ENCODE results near the gene MRM3.
"Not testable (repeated sequence)": the region's sequence is repeated elsewhere in the genome, so short reads cannot be mapped to it uniquely, and the experiment has no call there.

The MRM3 gene

GRCh38 chr17:785901-786300, 3.7 kb downstream of the MRM3 start:
- not testable (repeated sequence) for H3K9ac ChIP-seq (ENCODE audit: low read depth in 1 of 2, low read length in 2 of 2); H3K9me3 ChIP-seq (ENCODE audit: control insufficient read depth in 2 of 2, low read length in 2 of 2); H3K27ac ChIP-seq (ENCODE audit: low read depth in 2 of 2, low read length in 2 of 2); H3K27me3 ChIP-seq (ENCODE audit: control insufficient read depth in 2 of 2, insufficient read depth in 2 of 2, low read length in 2 of 2); H3K4me3 ChIP-seq (ENCODE audit: low read length in 2 of 2)
- Histone ChIP-seq H3K36me3 (ENCODE audit: control insufficient read depth in 2 of 2, insufficient read depth in 2 of 2, low read length in 2 of 2) (peaks cover 12 to 35% of the 10 kb centered on the region in 2 donors), H3K4me1 (ENCODE audit: control insufficient read depth in 2 of 2, insufficient read depth in 2 of 2, low read length in 2 of 2) (peaks cover 14 to 18% of the 10 kb centered on the region in 2 donors)

GRCh38 chr17:787641-788221, 5.6 kb downstream of the MRM3 start:
- Histone ChIP-seq H3K4me3 (ENCODE audit: low read length in 2 of 2) (no peak overlapping the region), H3K9me3 (ENCODE audit: control insufficient read depth in 2 of 2, low read length in 2 of 2) (no peaks in the 10 kb centered on the region), H3K9ac (ENCODE audit: low read depth in 1 of 2, low read length in 2 of 2) (no peak overlapping the region), H3K27ac (ENCODE audit: low read depth in 2 of 2, low read length in 2 of 2) (no peak overlapping the region), H3K27me3 (ENCODE audit: control insufficient read depth in 2 of 2, insufficient read depth in 2 of 2, low read length in 2 of 2) (no peaks in the 10 kb centered on the region), H3K4me1 (ENCODE audit: control insufficient read depth in 2 of 2, insufficient read depth in 2 of 2, low read length in 2 of 2) (peaks cover 5 to 9% of the 10 kb centered on the region in 2 donors), H3K36me3 (ENCODE audit: control insufficient read depth in 2 of 2, insufficient read depth in 2 of 2, low read length in 2 of 2) (peaks cover 30 to 49% of the 10 kb centered on the region in 2 donors)

- H3K9me3 ChIP-seq (ENCODE audit: control insufficient read depth in 2 of 2, low read length in 2 of 2) = no peaks in the 10 kb centered on the region
- peaks cover 31 to 51% of the 10 kb centered on the region in 2 donors for H3K36me3 ChIP-seq (ENCODE audit: control insufficient read depth in 2 of 2, insufficient read depth in 2 of 2, low read length in 2 of 2)
- H3K27ac ChIP-seq (ENCODE audit: low read depth in 2 of 2, low read length in 2 of 2) = no peak overlapping the region
- H3K4me1 ChIP-seq (ENCODE audit: control insufficient read depth in 2 of 2, insufficient read depth in 2 of 2, low read length in 2 of 2) = peaks cover 0 to 1% of the 10 kb centered on the region in 2 donors
- no peaks in the 10 kb centered on the region for H3K27me3 ChIP-seq (ENCODE audit: control insufficient read depth in 2 of 2, insufficient read depth in 2 of 2, low read length in 2 of 2)
- no peak overlapping the region for H3K4me3 ChIP-seq (ENCODE audit: low read length in 2 of 2)
- H3K9ac ChIP-seq (ENCODE audit: low read depth in 1 of 2, low read length in 2 of 2) = no peak overlapping the region
These were observed 6.4 kb downstream of the MRM3 start for GRCh38 chr17:788551-788950.

GRCh38 chr17:789160-789840, 7.1 kb downstream of the MRM3 start:
- H3K36me3 ChIP-seq (ENCODE audit: control insufficient read depth in 2 of 2, insufficient read depth in 2 of 2, low read length in 2 of 2) = peaks cover 31 to 48% of the 10 kb centered on the region in 2 donors
- no peaks in the 10 kb centered on the region for H3K9me3 ChIP-seq (ENCODE audit: control insufficient read depth in 2 of 2, low read length in 2 of 2)
- H3K4me3 ChIP-seq (ENCODE audit: low read length in 2 of 2) = no peak overlapping the region
- no peaks in the 10 kb centered on the region for H3K4me1 ChIP-seq (ENCODE audit: control insufficient read depth in 2 of 2, insufficient read depth in 2 of 2, low read length in 2 of 2)
- H3K27ac ChIP-seq (ENCODE audit: low read depth in 2 of 2, low read length in 2 of 2) = no peak overlapping the region
- H3K27me3 ChIP-seq (ENCODE audit: control insufficient read depth in 2 of 2, insufficient read depth in 2 of 2, low read length in 2 of 2) = no peaks in the 10 kb centered on the region
- no peak overlapping the region for H3K9ac ChIP-seq (ENCODE audit: low read depth in 1 of 2, low read length in 2 of 2)

GRCh38 chr17:789931-790873, 8.0 kb downstream of the MRM3 start:
- not testable (repeated sequence) for H3K4me3 ChIP-seq (ENCODE audit: low read length in 2 of 2); H3K4me1 ChIP-seq (ENCODE audit: control insufficient read depth in 2 of 2, insufficient read depth in 2 of 2, low read length in 2 of 2); H3K9me3 ChIP-seq (ENCODE audit: control insufficient read depth in 2 of 2, low read length in 2 of 2); H3K27me3 ChIP-seq (ENCODE audit: control insufficient read depth in 2 of 2, insufficient read depth in 2 of 2, low read length in 2 of 2); H3K9ac ChIP-seq (ENCODE audit: low read depth in 1 of 2, low read length in 2 of 2); H3K27ac ChIP-seq (ENCODE audit: low read depth in 2 of 2, low read length in 2 of 2)
- H3K36me3 ChIP-seq (ENCODE audit: control insufficient read depth in 2 of 2, insufficient read depth in 2 of 2, low read length in 2 of 2) = peaks cover 31 to 42% of the 10 kb centered on the region in 2 donors

- H3K9ac ChIP-seq (ENCODE audit: low read depth in 1 of 2, low read length in 2 of 2); H3K4me3 ChIP-seq (ENCODE audit: low read length in 2 of 2); H3K27ac ChIP-seq (ENCODE audit: low read depth in 2 of 2, low read length in 2 of 2); H3K9me3 ChIP-seq (ENCODE audit: control insufficient read depth in 2 of 2, low read length in 2 of 2); H3K4me1 ChIP-seq (ENCODE audit: control insufficient read depth in 2 of 2, insufficient read depth in 2 of 2, low read length in 2 of 2); H3K27me3 ChIP-seq (ENCODE audit: control insufficient read depth in 2 of 2, insufficient read depth in 2 of 2, low read length in 2 of 2): not testable (repeated sequence)
- H3K36me3 ChIP-seq (ENCODE audit: control insufficient read depth in 2 of 2, insufficient read depth in 2 of 2, low read length in 2 of 2) = peaks cover 31 to 42% of the 10 kb centered on the region in 2 donors
These were observed 8.7 kb downstream of the MRM3 start for GRCh38 chr17:790874-791247.

- peaks cover 31 to 42% of the 10 kb centered on the region in 2 donors for H3K36me3 ChIP-seq (ENCODE audit: control insufficient read depth in 2 of 2, insufficient read depth in 2 of 2, low read length in 2 of 2)
These were observed 9.7 kb downstream of the MRM3 start for GRCh38 chr17:791829-792228.

DNA sequence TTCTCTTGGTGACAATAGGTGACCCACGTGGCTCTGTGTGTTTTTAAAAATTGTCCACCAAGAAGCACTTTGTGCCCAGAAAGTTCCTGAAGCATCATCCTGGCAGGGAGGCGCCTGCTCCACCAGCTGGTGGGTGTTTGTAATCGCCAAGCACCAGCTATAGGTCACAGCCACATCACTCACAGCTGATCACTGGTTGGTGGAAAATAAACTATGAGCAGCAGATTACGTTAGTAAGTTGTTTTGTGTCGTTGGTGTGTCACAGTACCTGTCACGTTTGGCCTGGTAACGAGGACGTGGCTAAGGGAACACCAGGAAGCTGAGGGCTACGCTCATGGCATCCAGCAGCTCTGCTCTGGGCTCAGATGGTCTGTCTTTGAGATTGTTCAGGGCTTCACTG, 10.1 kb downstream of the MRM3 start:
- Histone ChIP-seq H3K9me3 (ENCODE audit: control insufficient read depth in 2 of 2, low read length in 2 of 2) (no peaks in the 10 kb centered on the region), H3K36me3 (ENCODE audit: control insufficient read depth in 2 of 2, insufficient read depth in 2 of 2, low read length in 2 of 2) (peaks cover 31 to 40% of the 10 kb centered on the region in 2 donors), H3K4me3 (ENCODE audit: low read length in 2 of 2) (no peak overlapping the region), H3K27me3 (ENCODE audit: control insufficient read depth in 2 of 2, insufficient read depth in 2 of 2, low read length in 2 of 2) (no peaks in the 10 kb centered on the region), H3K4me1 (ENCODE audit: control insufficient read depth in 2 of 2, insufficient read depth in 2 of 2, low read length in 2 of 2) (peaks cover 0 to 4% of the 10 kb centered on the region in 2 donors), H3K27ac (ENCODE audit: low read depth in 2 of 2, low read length in 2 of 2) (no peak overlapping the region), H3K9ac (ENCODE audit: low read depth in 1 of 2, low read length in 2 of 2) (peak overlapping the region in 1 of 2 donors; percentile 0)

More at GRCh38 chr17:791829-792228, 9.7 kb downstream of the MRM3 start:
- Histone ChIP-seq H3K27me3 (ENCODE audit: control insufficient read depth in 2 of 2, insufficient read depth in 2 of 2, low read length in 2 of 2) (no peaks in the 10 kb centered on the region), H3K27ac (ENCODE audit: low read depth in 2 of 2, low read length in 2 of 2) (no peak overlapping the region), H3K4me3 (ENCODE audit: low read length in 2 of 2) (no peak overlapping the region), H3K4me1 (ENCODE audit: control insufficient read depth in 2 of 2, insufficient read depth in 2 of 2, low read length in 2 of 2) (peaks cover 0 to 4% of the 10 kb centered on the region in 2 donors), H3K9me3 (ENCODE audit: control insufficient read depth in 2 of 2, low read length in 2 of 2) (no peaks in the 10 kb centered on the region), H3K9ac (ENCODE audit: low read depth in 1 of 2, low read length in 2 of 2) (no peak overlapping the region)

- H3K4me3 ChIP-seq (ENCODE audit: low read length in 2 of 2) = peak overlapping the region; percentile 14 to 60
These were observed 12.7 kb downstream of the MRM3 start for GRCh38 chr17:794876-795275.

GRCh38 chr17:795276-795675, 13.1 kb downstream of the MRM3 start:
- Histone ChIP-seq H3K36me3 (ENCODE audit: control insufficient read depth in 2 of 2, insufficient read depth in 2 of 2, low read length in 2 of 2) (peaks cover 18 to 20% of the 10 kb centered on the region in 2 donors), H3K27me3 (ENCODE audit: control insufficient read depth in 2 of 2, insufficient read depth in 2 of 2, low read length in 2 of 2) (no peaks in the 10 kb centered on the region), H3K4me3 (ENCODE audit: low read length in 2 of 2) (peak overlapping the region; percentile 14 to 60), H3K9me3 (ENCODE audit: control insufficient read depth in 2 of 2, low read length in 2 of 2) (no peaks in the 10 kb centered on the region), H3K4me1 (ENCODE audit: control insufficient read depth in 2 of 2, insufficient read depth in 2 of 2, low read length in 2 of 2) (peaks cover 0 to 4% of the 10 kb centered on the region in 2 donors), H3K9ac (ENCODE audit: low read depth in 1 of 2, low read length in 2 of 2) (peak overlapping the region in 1 of 2 donors; percentile 17), H3K27ac (ENCODE audit: low read depth in 2 of 2, low read length in 2 of 2) (peak overlapping the region in 1 of 2 donors; percentile 11)

More at GRCh38 chr17:794876-795275, 12.7 kb downstream of the MRM3 start:
- Histone ChIP-seq H3K9me3 (ENCODE audit: control insufficient read depth in 2 of 2, low read length in 2 of 2) (no peaks in the 10 kb centered on the region), H3K27me3 (ENCODE audit: control insufficient read depth in 2 of 2, insufficient read depth in 2 of 2, low read length in 2 of 2) (no peaks in the 10 kb centered on the region), H3K4me1 (ENCODE audit: control insufficient read depth in 2 of 2, insufficient read depth in 2 of 2, low read length in 2 of 2) (peaks cover 0 to 4% of the 10 kb centered on the region in 2 donors), H3K27ac (ENCODE audit: low read depth in 2 of 2, low read length in 2 of 2) (peak overlapping the region in 1 of 2 donors; percentile 11), H3K36me3 (ENCODE audit: control insufficient read depth in 2 of 2, insufficient read depth in 2 of 2, low read length in 2 of 2) (peaks cover 20% of the 10 kb centered on the region in 2 donors), H3K9ac (ENCODE audit: low read depth in 1 of 2, low read length in 2 of 2) (peak overlapping the region in 1 of 2 donors; percentile 17)
